NCI-H1092 (cell line): ENCODE measurements around the gene HDGFL1.

Experiments
- DNase-seq: peaks from one replicate; lab custom pipeline; 2025; lab: John Stamatoyannopoulos, UW

The HDGFL1 gene

DNA sequence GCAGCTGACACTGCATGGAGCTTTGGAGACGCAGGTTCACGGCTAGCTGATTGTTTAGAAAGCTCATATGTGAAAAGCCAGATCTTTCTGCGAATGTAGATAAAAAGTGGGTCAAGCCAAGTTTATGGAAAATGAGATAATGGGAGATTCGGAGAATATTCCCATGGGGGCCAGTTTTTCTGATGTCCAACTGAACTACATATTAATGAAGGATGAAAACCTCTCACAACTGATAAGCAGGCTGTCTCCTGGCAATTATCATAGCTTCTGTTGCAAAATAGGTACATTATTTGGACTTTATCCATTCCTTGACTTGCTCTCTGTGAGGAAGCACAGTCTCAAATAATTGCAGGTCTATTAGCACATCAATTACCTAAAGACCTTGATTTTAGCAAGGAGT is 21.1 kb downstream of the HDGFL1 start:
- DNase-seq: no peak

- no peak for DNase-seq
Measured at GRCh38 chr6:22593895-22594294, 24.5 kb downstream of the HDGFL1 start.

DNA sequence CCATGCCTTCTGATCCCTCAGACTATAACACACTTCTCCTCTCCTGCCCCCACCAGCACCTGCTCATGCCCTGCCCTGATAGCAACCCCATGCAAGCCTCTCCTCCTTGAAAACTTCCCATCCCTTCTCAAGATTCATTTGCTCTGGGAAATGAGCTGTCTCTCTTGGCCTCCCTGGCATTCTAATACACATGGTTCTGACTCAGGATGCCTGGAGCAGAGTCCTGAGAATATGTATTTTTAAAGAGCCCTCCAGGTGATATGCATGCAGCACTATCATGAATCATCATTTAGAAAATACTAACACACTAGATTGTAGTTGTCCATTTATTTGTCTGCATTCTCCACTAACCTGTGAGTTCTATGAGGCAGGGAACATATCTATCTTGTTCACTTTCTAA is 26.6 kb downstream of the HDGFL1 start:
- DNase-seq: no peak

- DNase-seq: no peak
Measured at GRCh38 chr6:22598339-22598738, 29.0 kb downstream of the HDGFL1 start.

DNA sequence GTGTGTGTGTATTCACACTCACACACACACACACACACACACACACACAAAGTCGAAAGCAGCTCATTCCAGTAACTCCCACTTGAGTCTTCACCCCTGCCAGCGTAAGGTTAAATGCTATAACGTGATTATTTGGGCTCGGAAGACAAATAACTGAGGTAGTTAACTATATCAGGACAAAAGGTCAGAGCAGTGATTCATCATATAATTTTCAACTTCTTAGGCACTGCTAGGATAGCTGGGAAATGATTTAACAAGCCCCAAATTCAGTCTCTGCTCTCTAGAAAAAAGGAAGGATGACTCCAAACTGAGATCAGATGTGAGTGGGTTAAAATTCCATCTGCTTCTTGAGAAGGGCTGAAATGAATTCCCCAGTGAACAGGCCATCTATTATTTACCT is 30.7 kb downstream of the HDGFL1 start:
- no peak for DNase-seq

- DNase-seq: no peak
Measured at GRCh38 chr6:22601984-22602383, 32.6 kb downstream of the HDGFL1 start.

GRCh38 chr6:22605736-22606135 is 36.4 kb downstream of the HDGFL1 start:
- no peak for DNase-seq

DNA sequence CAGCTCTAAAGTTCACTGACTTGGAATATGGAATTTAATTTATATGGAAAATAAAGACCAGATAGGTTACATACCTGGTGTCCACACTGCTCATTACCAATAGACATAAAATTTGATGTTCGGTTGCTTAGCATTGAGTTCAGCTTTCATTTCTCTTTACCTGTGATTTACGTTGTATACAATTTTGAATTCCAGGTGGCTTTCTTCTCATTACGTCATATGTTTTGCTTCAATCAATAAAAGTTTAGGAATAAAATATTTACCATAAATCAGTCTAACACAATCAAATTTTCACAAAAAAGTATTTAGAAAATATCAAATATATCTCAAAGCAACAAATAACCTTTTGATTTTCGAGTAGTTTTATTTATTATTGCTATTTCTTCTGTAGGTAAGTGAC is 40.8 kb downstream of the HDGFL1 start:
- no peak for DNase-seq

GRCh38 chr6:22612236-22612635 is 42.9 kb downstream of the HDGFL1 start:
- no peak for DNase-seq

DNA sequence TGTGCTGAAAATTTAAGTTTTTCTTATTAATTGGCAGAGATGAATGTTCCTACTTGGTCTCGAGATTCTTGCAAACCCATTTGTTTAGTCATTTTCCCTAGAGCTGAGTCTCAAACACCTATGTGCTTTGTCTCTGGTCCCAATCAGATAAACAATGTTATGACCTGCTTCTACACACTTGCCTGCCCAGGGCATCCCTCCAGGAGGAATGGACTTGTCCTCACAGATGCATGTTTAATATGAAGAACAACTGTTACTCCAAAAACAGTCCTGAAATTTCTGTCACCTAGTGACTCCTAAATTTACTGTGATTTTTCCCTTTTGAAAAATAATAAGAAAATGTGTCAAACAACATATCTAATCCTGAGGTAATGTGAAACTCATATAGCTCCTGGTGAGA is 43.7 kb downstream of the HDGFL1 start:
- DNase-seq: no peak

DNA sequence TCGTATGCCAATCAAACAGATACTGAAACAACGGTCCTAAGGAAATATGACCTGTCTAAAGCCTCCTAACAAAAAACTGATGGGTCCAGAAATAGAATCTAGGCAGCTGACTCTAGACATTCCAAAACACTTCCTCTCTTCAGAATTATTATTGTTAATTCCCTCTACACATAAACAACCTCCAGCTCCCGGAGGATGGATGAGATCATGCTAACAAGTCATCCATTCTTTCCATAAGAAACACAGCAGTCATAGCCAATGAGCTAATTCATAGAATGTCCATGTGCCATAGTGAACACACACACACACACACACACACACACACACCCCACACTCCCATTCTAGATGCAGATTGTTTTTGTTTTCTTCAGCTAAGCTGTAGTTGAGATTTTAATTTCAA is 44.3 kb downstream of the HDGFL1 start:
- DNase-seq: no peak

DNA sequence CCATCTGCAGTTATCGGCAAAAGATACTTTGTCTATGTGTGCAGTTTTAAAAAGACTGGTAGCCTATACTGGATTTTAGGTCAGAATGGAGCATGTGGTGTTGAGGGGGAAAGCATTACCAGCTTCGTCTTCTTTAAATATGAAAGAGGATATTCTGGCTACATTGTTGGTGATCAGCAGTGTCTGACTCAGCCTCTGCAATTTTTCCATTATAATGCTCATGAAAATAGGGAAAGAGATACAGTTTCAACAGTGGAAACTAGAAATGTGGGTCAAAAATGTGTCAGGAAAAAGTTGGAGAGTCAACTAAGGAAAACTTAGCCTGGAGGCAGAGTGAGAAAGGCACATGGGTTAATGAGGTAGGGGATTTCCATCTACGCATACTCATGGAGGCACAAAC is 45.2 kb downstream of the HDGFL1 start:
- DNase-seq: no peak

DNA sequence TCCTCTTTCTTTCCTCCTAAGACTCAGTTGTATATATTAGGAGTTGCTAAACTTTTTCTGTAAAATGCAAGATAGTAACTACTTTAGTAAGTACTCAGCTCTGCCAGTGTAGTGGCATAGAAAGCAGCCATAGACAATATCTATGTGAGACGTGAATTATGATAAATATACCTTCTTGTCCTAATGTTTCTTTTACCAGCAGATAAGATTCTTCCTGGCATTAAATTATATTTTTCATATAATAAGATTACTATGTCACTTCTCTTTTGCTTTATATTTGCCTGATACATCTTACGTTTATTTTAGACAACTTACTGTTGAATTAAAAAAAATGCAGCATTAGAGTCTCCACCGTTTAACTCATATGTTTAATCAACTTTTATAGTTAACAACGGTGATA is 51.7 kb downstream of the HDGFL1 start:
- DNase-seq: no peak
